AG09309 (cell line): ENCODE results near the gene ULK1.
A peak's percentile ranks its signal among the peaks of the same experiment; 100 is the strongest.
"Not testable (repeated sequence)": the region's sequence is repeated elsewhere in the genome, so short reads cannot be mapped to it uniquely, and the experiment has no call there.

Experiments
- DNase-seq: peaks from one replicate; pipeline ENCODE4 v3.0.0-alpha.2; 2010; ENCODE audit warnings: low read depth
- H3K4me3 ChIP-seq: 2 replicates; pipeline ENCODE4 v1.5.1; 2011; ENCODE audit warnings: mild to moderate bottlenecking, low read depth, low read length, moderate library complexity; ENCODE audit not compliant: control insufficient read depth
- TF ChIP-seq, protein P1 (sequence below): IDR thresholded peaks from 2 replicates; pipeline ENCODE4 v1.5.1; 2011; ENCODE audit warnings: mild to moderate bottlenecking, low read depth, low read length, inconsistent platforms; ENCODE audit not compliant: insufficient read depth, control insufficient read depth; ENCODE audit errors: missing control alignments

ULK1 gene

DNA sequence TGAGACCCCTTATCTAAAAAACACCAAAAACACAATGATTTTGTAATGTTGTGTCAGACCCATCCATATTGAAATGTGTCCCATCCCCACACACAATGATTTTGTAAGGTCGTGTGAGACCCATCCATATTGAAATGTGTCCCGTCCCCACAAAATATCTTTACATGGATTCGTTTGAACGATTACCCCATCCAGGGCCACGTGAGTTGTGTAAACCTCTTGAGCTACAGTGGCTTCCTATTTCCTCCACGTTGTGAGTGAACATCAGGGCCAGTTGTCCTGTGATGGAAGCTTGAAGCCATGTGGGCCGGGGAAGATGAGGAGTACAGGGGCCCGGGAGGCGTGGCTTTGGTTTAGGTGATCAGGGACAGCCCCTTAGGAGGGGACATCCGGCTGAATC, 27.0 kb upstream of the ULK1 start:
- TF ChIP-seq, protein P1, sequence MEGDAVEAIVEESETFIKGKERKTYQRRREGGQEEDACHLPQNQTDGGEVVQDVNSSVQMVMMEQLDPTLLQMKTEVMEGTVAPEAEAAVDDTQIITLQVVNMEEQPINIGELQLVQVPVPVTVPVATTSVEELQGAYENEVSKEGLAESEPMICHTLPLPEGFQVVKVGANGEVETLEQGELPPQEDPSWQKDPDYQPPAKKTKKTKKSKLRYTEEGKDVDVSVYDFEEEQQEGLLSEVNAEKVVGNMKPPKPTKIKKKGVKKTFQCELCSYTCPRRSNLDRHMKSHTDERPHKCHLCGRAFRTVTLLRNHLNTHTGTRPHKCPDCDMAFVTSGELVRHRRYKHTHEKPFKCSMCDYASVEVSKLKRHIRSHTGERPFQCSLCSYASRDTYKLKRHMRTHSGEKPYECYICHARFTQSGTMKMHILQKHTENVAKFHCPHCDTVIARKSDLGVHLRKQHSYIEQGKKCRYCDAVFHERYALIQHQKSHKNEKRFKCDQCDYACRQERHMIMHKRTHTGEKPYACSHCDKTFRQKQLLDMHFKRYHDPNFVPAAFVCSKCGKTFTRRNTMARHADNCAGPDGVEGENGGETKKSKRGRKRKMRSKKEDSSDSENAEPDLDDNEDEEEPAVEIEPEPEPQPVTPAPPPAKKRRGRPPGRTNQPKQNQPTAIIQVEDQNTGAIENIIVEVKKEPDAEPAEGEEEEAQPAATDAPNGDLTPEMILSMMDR, result no peak
- H3K4me3 ChIP-seq, result no peak overlapping the region
- DNase-seq, result no peak

DNA sequence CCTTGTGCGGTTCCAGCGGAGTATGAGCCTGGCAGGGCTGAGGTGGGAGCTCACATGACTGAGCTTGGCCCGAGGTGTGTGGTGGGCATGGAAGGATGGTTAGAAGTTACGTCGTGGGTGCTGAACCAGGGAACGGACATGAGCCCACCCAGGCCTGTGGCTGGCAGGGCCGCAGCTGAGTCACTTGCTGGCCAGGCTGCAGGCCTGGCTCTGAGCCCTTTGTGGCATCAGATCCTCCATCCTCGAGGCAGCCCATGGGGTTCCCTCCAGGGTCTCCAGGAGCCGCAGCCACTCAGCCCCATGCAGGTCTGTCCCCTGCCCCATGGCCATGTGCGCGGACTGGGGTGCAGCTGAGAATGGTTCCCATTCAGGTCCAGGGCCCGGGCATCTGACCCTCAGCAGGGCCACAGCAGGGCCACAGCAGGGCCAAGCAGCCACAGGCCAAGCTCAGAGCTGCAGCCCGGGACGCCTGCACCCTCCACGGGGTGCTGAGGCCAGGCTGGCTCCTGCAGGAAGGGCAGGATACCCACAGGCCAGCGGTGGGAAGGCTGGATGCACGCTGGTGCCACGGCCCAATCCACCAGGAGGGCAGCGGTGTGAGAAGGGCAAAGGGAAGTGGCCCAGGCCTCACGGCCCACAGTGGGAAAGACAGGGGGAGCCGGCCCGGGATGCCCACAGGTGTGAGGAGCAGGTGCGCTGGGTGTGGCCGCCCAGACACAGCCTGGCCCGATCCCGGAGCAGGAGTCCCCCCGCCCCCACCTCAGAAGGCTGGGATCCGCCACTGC, 26.3 kb upstream of the ULK1 start:
- DNase-seq, result no peak
- H3K4me3 ChIP-seq, result no peak overlapping the region
- TF ChIP-seq, protein P1, result no peak

DNA sequence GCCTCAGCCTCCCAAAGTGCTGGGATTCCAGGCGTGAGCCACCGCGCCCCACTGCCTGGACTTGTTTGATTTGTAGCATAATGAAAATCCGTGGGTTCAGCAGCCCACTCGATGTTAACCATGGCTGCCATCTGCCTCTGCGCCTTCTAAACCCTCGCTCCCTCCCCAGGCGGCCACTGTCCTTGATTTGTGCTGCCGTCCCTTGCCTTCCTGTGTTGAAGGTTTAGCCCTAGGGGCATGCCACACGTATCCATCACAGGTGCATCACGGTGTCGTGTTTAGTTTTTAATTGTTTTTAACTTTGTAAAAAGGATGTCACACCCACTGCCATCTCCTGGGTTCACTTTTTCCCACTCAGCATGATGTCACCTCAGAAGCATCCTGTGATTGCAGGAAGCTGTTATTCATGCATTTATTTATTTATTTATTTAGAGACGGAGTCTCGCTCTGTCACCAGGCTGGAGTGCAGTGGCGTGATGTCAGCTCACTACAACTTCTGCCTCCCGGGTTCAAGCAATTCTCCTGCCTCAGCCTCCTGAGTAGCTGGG, 24.5 kb upstream of the ULK1 start:
- H3K4me3 ChIP-seq, result no peak overlapping the region
- TF ChIP-seq, protein P1, result no peak
- peak; percentile 24 for DNase-seq

DNA sequence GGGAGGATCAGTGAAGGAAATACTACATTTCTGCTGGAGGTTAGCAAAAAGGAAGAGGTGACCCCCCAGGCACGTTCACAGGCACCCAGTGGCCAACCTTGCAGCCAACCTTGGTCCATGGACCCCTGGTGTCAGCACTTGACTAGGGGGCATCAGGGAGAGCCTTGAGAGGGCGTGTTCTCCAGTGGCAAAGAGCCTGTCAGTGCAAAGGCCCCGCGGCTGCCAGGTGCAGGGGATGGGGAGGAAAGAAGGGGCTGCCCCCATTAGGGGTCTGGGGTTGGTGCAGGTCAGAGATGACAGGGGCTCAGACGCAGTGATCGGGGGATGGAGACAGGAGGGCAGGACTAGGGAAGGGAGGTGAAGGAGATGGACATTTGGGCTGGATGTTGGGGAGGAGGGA, 22.7 kb upstream of the ULK1 start:
- H3K4me3 ChIP-seq, result no peak overlapping the region
- TF ChIP-seq, protein P1, result no peak
- no peak for DNase-seq

DNA sequence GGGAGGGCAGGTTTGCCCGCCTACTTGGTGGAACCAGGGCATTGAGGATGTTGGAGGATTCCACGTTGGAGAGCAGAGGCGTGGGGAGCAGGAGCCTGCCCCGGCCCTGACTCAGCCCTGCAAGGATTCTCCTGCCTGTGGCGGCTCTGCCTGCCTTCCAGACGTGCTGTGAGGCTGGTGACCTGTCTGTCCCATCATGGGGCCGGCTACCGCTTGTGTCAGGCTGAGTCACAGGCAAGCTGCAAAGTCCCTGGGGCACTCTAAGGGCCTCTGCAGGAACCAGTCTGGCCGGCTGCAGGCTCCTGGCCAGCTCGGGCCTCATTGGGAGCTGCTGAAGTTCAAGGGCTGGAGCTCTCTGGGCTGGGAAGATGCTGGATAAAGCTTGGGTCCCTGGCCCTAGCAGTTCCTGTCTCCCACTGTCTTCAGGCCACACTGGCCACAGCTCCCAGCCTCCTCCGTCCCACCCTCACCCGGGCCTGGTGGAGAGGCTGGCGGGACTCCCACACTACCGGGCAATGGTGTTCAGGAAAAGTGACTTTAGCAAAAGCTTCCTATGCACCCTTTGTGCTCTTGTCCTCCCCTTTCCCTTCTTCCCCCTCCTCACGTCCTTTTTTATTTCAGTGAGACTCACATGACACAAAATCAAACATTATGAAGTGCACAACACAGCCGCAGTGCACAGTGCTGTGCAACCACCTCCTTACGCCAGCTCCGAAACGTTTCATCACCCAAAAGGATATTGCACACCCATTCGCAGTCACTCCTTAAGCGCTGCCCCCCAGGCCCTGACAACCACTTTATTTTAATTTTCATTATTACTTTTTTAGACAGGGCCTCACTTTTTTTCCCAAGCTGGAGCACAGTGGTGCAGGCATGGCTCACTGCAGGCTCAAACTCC, 22.0 kb upstream of the ULK1 start:
- TF ChIP-seq, protein P1, result no peak
- DNase-seq, result peak; percentile 32
- no peak overlapping the region for H3K4me3 ChIP-seq

DNA sequence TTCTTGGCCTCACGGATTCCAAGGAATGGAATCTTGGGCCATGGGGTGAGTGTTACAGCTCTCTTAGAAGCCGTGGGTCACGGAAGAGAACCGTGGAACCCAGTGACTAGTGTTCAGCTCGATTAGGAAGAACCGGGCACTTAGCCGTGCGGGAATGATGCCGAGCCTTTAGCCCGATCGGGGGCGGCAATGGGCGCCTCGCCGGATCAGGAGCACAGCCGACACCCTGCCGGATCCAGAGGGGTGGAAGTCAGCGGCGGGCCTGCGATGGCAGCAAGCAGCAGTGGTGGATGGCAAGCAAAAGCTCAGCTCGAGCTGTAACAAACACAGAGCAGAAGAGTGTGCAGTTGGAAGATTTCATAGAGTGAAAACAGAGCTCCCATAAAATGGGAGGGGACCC, 21.1 kb upstream of the ULK1 start:
- no peak for DNase-seq
- TF ChIP-seq, protein P1, result no peak
- H3K4me3 ChIP-seq, result no peak overlapping the region

DNA sequence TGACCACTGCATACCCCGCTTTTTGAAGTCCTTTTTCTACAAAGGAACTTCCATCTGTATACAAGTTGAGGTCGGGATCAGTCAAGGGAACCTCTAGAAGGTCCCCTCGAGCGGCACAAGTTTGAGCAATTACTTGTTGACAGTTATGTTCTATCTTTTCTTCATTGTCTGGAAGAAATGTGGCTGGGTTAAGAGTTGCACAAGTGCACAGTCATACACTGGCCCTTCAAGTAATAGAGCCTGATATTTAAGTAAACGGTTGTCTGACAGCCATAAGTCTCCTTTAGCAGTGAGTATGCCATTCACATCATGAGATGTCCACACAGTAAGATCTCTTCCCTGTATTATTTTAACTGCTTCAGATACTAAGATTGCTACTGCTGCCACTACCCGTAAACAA, 19.4 kb upstream of the ULK1 start:
- not testable (repeated sequence) for DNase-seq, H3K4me3 ChIP-seq

DNA sequence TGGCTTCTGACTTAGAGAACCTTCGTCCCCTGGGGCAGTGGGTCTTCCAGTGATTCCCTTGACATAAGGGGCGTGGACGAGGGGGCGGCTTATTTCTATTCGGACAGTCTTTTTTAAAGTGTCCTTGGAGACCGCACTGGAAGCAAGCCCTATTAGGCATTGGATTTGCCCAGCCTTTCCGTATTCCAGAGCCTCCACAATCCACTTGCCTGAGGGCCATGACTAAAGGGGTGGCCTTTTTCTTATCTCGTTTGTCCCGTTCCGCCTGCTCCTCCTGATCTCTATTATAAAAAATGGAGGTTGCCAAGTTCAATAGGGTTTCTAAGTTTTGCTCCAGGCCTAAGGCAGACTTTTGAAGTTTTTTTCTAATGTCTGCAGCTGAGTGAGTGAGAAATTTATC, 17.2 kb upstream of the ULK1 start:
- not testable (repeated sequence) for DNase-seq, H3K4me3 ChIP-seq

DNA sequence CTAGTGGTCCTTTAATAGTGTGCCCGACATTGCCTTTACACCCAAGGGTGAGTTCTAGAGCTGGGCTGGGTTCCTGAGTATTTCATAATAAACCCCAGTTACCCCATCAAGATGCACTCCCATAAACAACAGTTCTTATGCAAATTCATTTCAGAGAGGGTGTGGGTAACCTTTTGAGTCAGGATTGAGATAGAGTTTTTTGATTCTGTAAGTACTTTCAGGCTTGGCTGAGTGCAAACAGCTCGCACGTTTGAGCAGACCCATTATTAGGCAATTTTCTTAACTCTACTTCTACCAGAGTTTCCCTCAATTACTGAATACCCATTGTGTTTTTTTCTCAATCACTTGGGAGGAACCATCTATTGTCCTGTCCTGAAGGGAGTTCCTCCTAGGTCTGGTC, 16.0 kb upstream of the ULK1 start:
- not testable (repeated sequence) for DNase-seq, H3K4me3 ChIP-seq
